HEK293 (cell line): ENCODE data around the gene ARHGEF4.

Experiments used
- CTCF ChIA-PET: fragments of 350-600 bp; formaldehyde crosslinking; extraction: SDS; loops from one replicate; lab custom pipeline; 2021; ENCODE audit warnings: antibody characterized with exemption; lab: Yijun Ruan, JAX
- POLR2A ChIA-PET: fragments of 300-600 bp; formaldehyde crosslinking; extraction: SDS; loops from one replicate; lab custom pipeline; 2020; ENCODE audit warnings: antibody characterized with exemption, inconsistent platforms; lab: Yijun Ruan, JAX
- H3K27ac ChIP-seq: fragments of 200-500 bp; sonication (Bioruptor generic); 2 replicates; pipeline ENCODE4 v1.5.1; 2014; ENCODE audit warnings: low read depth, low read length, control low read depth, inconsistent platforms; ENCODE audit errors: extremely low read depth
- H3K36me3 ChIP-seq, 2 experiments: fragments of 200-500 bp in 1 of 2; sonication (Bioruptor generic) in 1 of 2; 1 replicate in 1 of 2; 2 replicates in 1 of 2; pipeline ENCODE4 v1.5.1; 2014 to 2017; ENCODE audit warnings: inconsistent platforms in 2 of 2, low read length in 2 of 2; ENCODE audit not compliant: control insufficient read depth in 2 of 2, insufficient read depth in 1 of 2
- H3K4me1 ChIP-seq: fragments of 200-500 bp; sonication (Bioruptor generic); 2 replicates; pipeline ENCODE4 v1.5.1; 2014; ENCODE audit warnings: mild to moderate bottlenecking, low read length, inconsistent platforms; ENCODE audit not compliant: control insufficient read depth, insufficient read depth
- H3K4me3 ChIP-seq: 2 replicates; pipeline ENCODE4 v1.5.1; 2011; ENCODE audit warnings: low read depth, mild to moderate bottlenecking, control low read depth, low read length, moderate library complexity
- H3K9me3 ChIP-seq: fragments of 200-500 bp; sonication (Bioruptor generic); 2 replicates; pipeline ENCODE4 v1.5.1; 2014; ENCODE audit warnings: low read depth, low read length, inconsistent platforms; ENCODE audit not compliant: control insufficient read depth, insufficient read depth
- HOXC10 ChIP-seq: sonication (generic); formaldehyde crosslinking; IDR thresholded peaks from 2 replicates; pipeline ENCODE4 v1.8.1; 2023; ENCODE audit warnings: mild to moderate bottlenecking, missing genetic modification reagents
- PRDM10 ChIP-seq: fragments of 450-650 bp; formaldehyde crosslinking; IDR thresholded peaks from 2 replicates; pipeline ENCODE4 v1.5.1; 2016; ENCODE audit warnings: missing biosample characterization, missing genetic modification characterization
- REST ChIP-seq: fragments of 450-650 bp; formaldehyde crosslinking; IDR thresholded peaks from 2 replicates; pipeline ENCODE4 v1.5.1; 2016; ENCODE audit warnings: missing biosample characterization, missing genetic modification characterization
- TRIM28 ChIP-seq: IDR thresholded peaks from 2 replicates; pipeline ENCODE4 v1.6.1; 2011; ENCODE audit warnings: low read length, control low read depth, borderline replicate concordance
- YY1 ChIP-seq: fragments of 450-650 bp; formaldehyde crosslinking; IDR thresholded peaks from 2 replicates; pipeline ENCODE4 v1.5.1; 2018; ENCODE audit warnings: missing biosample characterization, missing genetic modification characterization
- ZNF146 ChIP-seq: fragments of 450-650 bp; formaldehyde crosslinking; IDR thresholded peaks from 2 replicates; pipeline ENCODE4 v1.5.1; 2016; ENCODE audit warnings: missing biosample characterization, missing genetic modification characterization
- ZNF18 ChIP-seq: fragments of 450-650 bp; formaldehyde crosslinking; IDR thresholded peaks from 2 replicates; pipeline ENCODE4 v1.5.1; 2016; ENCODE audit warnings: missing biosample characterization, missing genetic modification characterization
- ZNF266 ChIP-seq: fragments of 450-650 bp; formaldehyde crosslinking; IDR thresholded peaks from 2 replicates; pipeline ENCODE4 v1.5.1; 2016; ENCODE audit warnings: missing biosample characterization, missing genetic modification characterization, low read depth
- ZNF394 ChIP-seq: fragments of 450-650 bp; formaldehyde crosslinking; IDR thresholded peaks from 2 replicates; pipeline ENCODE4 v1.5.1; 2016; ENCODE audit warnings: missing biosample characterization, missing genetic modification characterization, mild to moderate bottlenecking, moderate library complexity, borderline replicate concordance
- ZNF404 ChIP-seq: fragments of 450-650 bp; formaldehyde crosslinking; IDR thresholded peaks from 2 replicates; pipeline ENCODE4 v1.5.1; 2017; ENCODE audit warnings: missing biosample characterization, missing genetic modification characterization
- ZNF544 ChIP-seq: fragments of 450-650 bp; formaldehyde crosslinking; IDR thresholded peaks from 2 replicates; pipeline ENCODE4 v1.5.0; 2017; ENCODE audit warnings: missing biosample characterization, missing genetic modification characterization
- ZNF692 ChIP-seq: fragments of 450-650 bp; formaldehyde crosslinking; IDR thresholded peaks from 2 replicates; pipeline ENCODE4 v1.5.1; 2016; ENCODE audit warnings: missing biosample characterization, missing genetic modification characterization

The ARHGEF4 gene

GRCh38 chr2:131030478-131030971, 193.8 kb downstream of the ARHGEF4 start (continued):
- TF ChIP-seq ZNF266 (tag by site-specific recombination) (no peak), ZNF394 (tag by site-specific recombination) (no peak), HOXC10 (CRISPR knock-in tag) (no peak)

GRCh38 chr2:131031431-131031841, 194.7 kb downstream of the ARHGEF4 start:
- H3K4me3 ChIP-seq: no peak overlapping the region
- H3K36me3 ChIP-seq: no peaks in the 10 kb centered on the region
- CTCF ChIA-PET: interaction anchor here (0.7 kb wide), 1 partner anchor 113 kb away, joined by 3 read pairs; no protein-coding TSS in a partner anchor
- no peak overlapping the region for H3K27ac ChIP-seq
- TF ChIP-seq ZNF692 (tag by site-specific recombination) (no peak), ZNF404 (tag by site-specific recombination) (no peak), ZNF146 (tag by site-specific recombination) (no peak), ZNF18 (tag by site-specific recombination) (no peak), ZNF544 (tag by site-specific recombination) (no peak), YY1 (no peak)
- H3K9me3 ChIP-seq: no peaks in the 10 kb centered on the region
- no peaks in the 10 kb centered on the region; the same call in 1 of the 2 replicates for H3K4me1 ChIP-seq
- POLR2A ChIA-PET: no interaction called here

- ChIA-PET POLR2A (no interaction called here), CTCF (interaction anchor here (0.7 kb wide), 1 partner anchor 114 kb away, joined by 3 read pairs; no protein-coding TSS in a partner anchor)
- H3K36me3 ChIP-seq: no peaks in the 10 kb centered on the region
- no peak for TF ChIP-seq PRDM10 (tag by site-specific recombination)
- TF ChIP-seq, all 188 proteins: peak for 0
- Histone ChIP-seq H3K27ac (no peak overlapping the region), H3K4me1 (no peaks in the 10 kb centered on the region; the same call in 1 of the 2 replicates), H3K4me3 (no peak overlapping the region), H3K9me3 (no peaks in the 10 kb centered on the region)
Measured at GRCh38 chr2:131031875-131032274, 195.2 kb downstream of the ARHGEF4 start.

GRCh38 chr2:131032393-131032836, 195.7 kb downstream of the ARHGEF4 start:
- no peak overlapping the region for H3K27ac ChIP-seq
- no peaks in the 10 kb centered on the region for H3K9me3 ChIP-seq
- CTCF ChIA-PET: no interaction called here
- TF ChIP-seq TRIM28 (no peak), REST (tag by site-specific recombination) (no peak)
- POLR2A ChIA-PET: no interaction called here
- no peaks in the 10 kb centered on the region; the same call in 1 of the 2 replicates for H3K4me1 ChIP-seq
- H3K4me3 ChIP-seq: no peak overlapping the region
- no peaks in the 10 kb centered on the region for H3K36me3 ChIP-seq
